ENCODE measurements around the gene TAS1R3. TPM values are rescaled to one million over a fixed set of nuclear protein-coding genes. Genes with fewer than 3 reads are reported as not detected.

TAS1R3 gene
- total RNA-seq, 1 donor, result under 0.01 TPM

DNA sequence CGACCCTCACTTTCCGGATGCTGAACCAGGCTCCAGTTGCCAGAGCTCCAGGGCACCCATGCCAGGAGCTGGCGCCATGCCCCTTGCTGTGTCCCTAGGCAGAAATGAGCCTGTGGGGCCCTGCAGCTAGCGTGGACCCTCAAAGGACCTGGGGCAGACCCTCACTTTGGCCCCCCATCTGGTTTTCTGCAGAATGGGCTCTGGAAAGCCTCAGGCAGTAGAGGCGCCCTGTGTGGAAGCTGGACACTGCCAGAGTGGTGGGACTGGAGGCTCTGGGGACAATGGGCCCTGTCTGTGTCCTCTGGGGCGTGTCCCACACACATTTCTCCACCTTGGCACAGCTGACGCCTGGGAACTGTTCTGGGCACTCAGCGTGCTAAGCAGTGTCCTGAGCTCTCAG lies 50.2 kb downstream of the TAS1R3 start:
- DNase-seq (ENCODE audit: low read depth), result no peak
- TF ChIP-seq CTCF (IDR thresholded peaks at IDR 0.05; ENCODE audit: insufficient read depth, low read depth, low read length), result no peak
- no peak overlapping the region for H3K4me3 ChIP-seq (ENCODE audit: low read depth, low read length)

Small RNA genes lying within 50 kb of the gene (small RNA-seq; reads per million reads assigned to genes)
- not detected for gene MIR6726

Other genes with a start within 250 kb of the TAS1R3 start
- 6.5 and 7.1 TPM in 2 replicates for gene C1orf159, start 215.2 kb upstream of the TAS1R3 start, total RNA-seq
- gene TTLL10, start 157.4 kb upstream of the TAS1R3 start, total RNA-seq, result not detected in 2 replicates
- gene TNFRSF18, start 124.7 kb upstream of the TAS1R3 start, total RNA-seq, result not detected in 2 replicates
- gene TNFRSF4, start 117.1 kb upstream of the TAS1R3 start, total RNA-seq, result 0.32 and 0.43 TPM in 2 replicates
- 88.9 and 99.9 TPM in 2 replicates for gene SDF4, start 99.3 kb upstream of the TAS1R3 start, total RNA-seq
- 25.0 and 30.3 TPM in 2 replicates for gene B3GALT6, start 99.0 kb upstream of the TAS1R3 start, total RNA-seq
- 0.32 and 0.43 TPM in 2 replicates for gene C1QTNF12, start 84.6 kb upstream of the TAS1R3 start, total RNA-seq
- 49.9 and 51.4 TPM in 2 replicates for gene UBE2J2, start 57.4 kb upstream of the TAS1R3 start, total RNA-seq
- gene SCNN1D, start 50.8 kb upstream of the TAS1R3 start, total RNA-seq, result 0.86 and 0.97 TPM in 2 replicates
- gene ACAP3, start 23.4 kb upstream of the TAS1R3 start, total RNA-seq, result 43.2 and 54.8 TPM in 2 replicates
- 25.0 and 36.7 TPM in 2 replicates for gene PUSL1, start 22.7 kb upstream of the TAS1R3 start, total RNA-seq
- gene INTS11, start 6.6 kb upstream of the TAS1R3 start, total RNA-seq, result 57.9 and 61.2 TPM in 2 replicates
- gene CPTP, start 6.5 kb upstream of the TAS1R3 start, total RNA-seq, result 11.7 and 13.2 TPM in 2 replicates
- gene DVL1, start 18.1 kb downstream of the TAS1R3 start, total RNA-seq, result 69.5 and 70.9 TPM in 2 replicates
- 249 and 351 TPM in 2 replicates for gene MXRA8, start 27.3 kb downstream of the TAS1R3 start, total RNA-seq
- gene AURKAIP1, start 43.9 kb downstream of the TAS1R3 start, total RNA-seq, result 94.1 and 116 TPM in 2 replicates
- 94.7 and 130 TPM in 2 replicates for gene CCNL2, start 68.1 kb downstream of the TAS1R3 start, total RNA-seq
- gene MRPL20, start 76.0 kb downstream of the TAS1R3 start, total RNA-seq, result 85.5 and 96.6 TPM in 2 replicates
- gene ANKRD65, start 90.0 kb downstream of the TAS1R3 start, total RNA-seq, result 0.43 and 1.6 TPM in 2 replicates
- 5.6 and 6.8 TPM in 2 replicates for gene VWA1, start 104.4 kb downstream of the TAS1R3 start, total RNA-seq
- under 0.01 and 0.32 TPM in 2 replicates for gene ATAD3C, start 118.4 kb downstream of the TAS1R3 start, total RNA-seq
- 17.3 and 20.0 TPM in 2 replicates for gene ATAD3B, start 140.5 kb downstream of the TAS1R3 start, total RNA-seq
- 32.9 and 36.7 TPM in 2 replicates for gene ATAD3A, start 180.9 kb downstream of the TAS1R3 start, total RNA-seq
- gene TMEM240, start 209.3 kb downstream of the TAS1R3 start, total RNA-seq, result 2.2 and 2.3 TPM in 2 replicates
- gene SSU72, start 243.6 kb downstream of the TAS1R3 start, total RNA-seq, result 58.7 and 68.6 TPM in 2 replicates

Measured in fibroblast of villous mesenchyme (primary cell).